Measurements from ENCODE around the gene SRSF5.

DNA sequence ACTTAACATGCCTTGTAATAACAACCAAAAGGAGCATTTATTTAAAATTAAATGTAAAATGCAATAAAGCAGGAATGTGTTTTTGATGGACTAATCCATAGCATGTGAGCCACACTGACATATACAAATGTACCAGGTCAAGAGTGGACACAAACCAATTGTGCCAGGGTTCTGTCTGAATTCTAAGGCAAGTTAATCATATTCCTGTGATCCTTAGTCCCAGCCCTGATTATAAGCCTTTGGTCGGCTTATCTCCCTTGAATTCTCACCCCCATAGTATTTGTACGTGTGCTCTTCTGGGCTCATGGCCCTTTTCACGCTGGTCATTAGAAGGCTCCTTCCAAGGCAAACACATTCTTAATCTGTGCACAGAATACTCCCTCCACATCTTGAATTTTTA is 10.6 kb upstream of the SRSF5 start:
- TF ChIP-seq SIX4 (CRISPR knock-in tag; IDR thresholded peaks at IDR 0.05), result no peak
- TF ChIP-seq JUND (CRISPR knock-in tag; IDR thresholded peaks at IDR 0.05), result no peak
- TF ChIP-seq E2F5 (CRISPR knock-in tag; conservative IDR thresholded peaks at IDR 0.05), result no peak
- no peak for TF ChIP-seq PHB2 (IDR thresholded peaks at IDR 0.05; ENCODE audit: partially characterized antibody)
- no peak for TF ChIP-seq POLR2A (IDR thresholded peaks at IDR 0.05; ENCODE audit: insufficient read depth in 1 of 2, low read depth in 2 of 2, low read length in 2 of 2)
- no peak for TF ChIP-seq MTA3 (CRISPR knock-in tag; IDR thresholded peaks at IDR 0.05)
- no peak for TF ChIP-seq POLR2AphosphoS5 (IDR thresholded peaks at IDR 0.05; ENCODE audit: low read depth, low read length)

Measured in HepG2 (cell line).